ENCODE measurements around the gene DAND5. TPM values are rescaled to one million over a fixed set of nuclear protein-coding genes. Genes with fewer than 3 reads are reported as not detected.

Gene DAND5
- total and polyA plus RNA-seq, 9 of the 15 experiments (the other 6 are each of a cell fraction or from before 2014, with no cell fraction given) = 0.22 to 0.83 (median 0.60) TPM

- peak; percentile 72 for TF ChIP-seq NFE2 (IDR thresholded peaks at IDR 0.05; ENCODE audit: low read depth)
- no peak for TF ChIP-seq ZNF75A (CRISPR knock-in tag; IDR thresholded peaks at IDR 0.05)
- peak; percentile 62 for TF ChIP-seq ZNF316 (IDR thresholded peaks at IDR 0.05)
- TF ChIP-seq RBM25 (IDR thresholded peaks at IDR 0.05; ENCODE audit: low read depth, low read length, severe bottlenecking) = peak; percentile 15
- no peak for TF ChIP-seq MEIS2 (IDR thresholded peaks at IDR 0.05; ENCODE audit: partially characterized antibody)
- 0 out of 4 replicates have a peak, but pooled peaks of 1 of the 2 experiments have one; percentile 10 for TF ChIP-seq MLLT1 (IDR thresholded peaks at IDR 0.05)
- TF ChIP-seq ZNF830 (CRISPR knock-in tag; IDR thresholded peaks at IDR 0.05) = no peak; the same call in 1 of the 2 replicates
- TF ChIP-seq ZNF609 (CRISPR knock-in tag; IDR thresholded peaks at IDR 0.05; ENCODE audit: borderline replicate concordance) = no peak
- TF ChIP-seq ZNF23 (CRISPR knock-in tag; IDR thresholded peaks at IDR 0.05) = no peak
- peak; percentile 79 for TF ChIP-seq RBM22 (IDR thresholded peaks at IDR 0.05; ENCODE audit: low read depth, low read length, poor library complexity, severe bottlenecking)
- TF ChIP-seq NR1H2 (CRISPR knock-in tag; IDR thresholded peaks at IDR 0.05) = no peak
- TF ChIP-seq PURB (CRISPR knock-in tag; IDR thresholded peaks at IDR 0.05; ENCODE audit: low read depth) = no peak
- TF ChIP-seq STAT5B (CRISPR knock-in tag; IDR thresholded peaks at IDR 0.05) = no peak
- peak; percentile 97 for TF ChIP-seq RBBP5 (IDR thresholded peaks at IDR 0.05; ENCODE audit: borderline replicate concordance, insufficient read depth, low read length, poor library complexity, severe bottlenecking)
- no peak for TF ChIP-seq FOXA1 (IDR thresholded peaks at IDR 0.05; ENCODE audit: borderline replicate concordance)
- TF ChIP-seq THRB (CRISPR knock-in tag; conservative IDR thresholded peaks at IDR 0.05) = no peak
- no peak for TF ChIP-seq ZNF644 (tag; IDR thresholded peaks at IDR 0.05; ENCODE audit: low read depth)
- no peak for TF ChIP-seq DACH1 (IDR thresholded peaks at IDR 0.05; ENCODE audit: partially characterized antibody)
- no peak for TF ChIP-seq SAFB (IDR thresholded peaks at IDR 0.05; ENCODE audit: borderline replicate concordance, low read depth, low read length)
Observed at GRCh38 chr19:12956446-12957388, 12.7 kb upstream of the DAND5 start, which contains the start of gene GADD45GIP1 (continued).

All from K562 (cell line).